GM18867 (cell line): Measurements from ENCODE around the gene LRP8.
A peak's percentile ranks its signal among the peaks of the same experiment; 100 is the strongest.

Experiments used
- ATAC-seq: cut with Tn5 transposase; IDR thresholded peaks from one replicate; pipeline ENCODE4 v1.9.1; 2021; ENCODE audit warnings: mild to moderate bottlenecking, moderate library complexity; ENCODE audit not compliant: unreplicated experiment

The LRP8 gene

GRCh38 chr1:53266038-53266437 is 61.8 kb downstream of the LRP8 start:
- ATAC-seq, result no peak

DNA sequence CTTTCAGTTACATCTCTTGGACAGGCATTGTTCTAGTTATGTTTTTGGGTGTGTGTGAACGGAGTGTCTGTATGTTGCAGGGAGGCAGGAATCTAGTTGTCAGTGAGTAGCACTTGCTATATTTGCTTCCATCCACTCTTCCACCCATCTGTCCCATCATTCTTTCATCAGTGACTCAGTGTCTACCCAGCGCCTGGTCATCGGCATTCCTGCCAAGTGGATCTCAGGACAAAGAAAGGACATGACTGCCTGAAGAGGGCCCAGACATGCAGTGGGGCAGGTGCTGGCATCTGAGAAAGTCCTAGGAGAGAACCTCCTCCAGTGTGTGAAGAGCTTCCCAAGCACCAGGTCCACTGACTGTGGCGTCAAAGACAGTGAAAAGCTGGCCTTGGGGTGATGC is 62.3 kb downstream of the LRP8 start:
- ATAC-seq, result no peak

DNA sequence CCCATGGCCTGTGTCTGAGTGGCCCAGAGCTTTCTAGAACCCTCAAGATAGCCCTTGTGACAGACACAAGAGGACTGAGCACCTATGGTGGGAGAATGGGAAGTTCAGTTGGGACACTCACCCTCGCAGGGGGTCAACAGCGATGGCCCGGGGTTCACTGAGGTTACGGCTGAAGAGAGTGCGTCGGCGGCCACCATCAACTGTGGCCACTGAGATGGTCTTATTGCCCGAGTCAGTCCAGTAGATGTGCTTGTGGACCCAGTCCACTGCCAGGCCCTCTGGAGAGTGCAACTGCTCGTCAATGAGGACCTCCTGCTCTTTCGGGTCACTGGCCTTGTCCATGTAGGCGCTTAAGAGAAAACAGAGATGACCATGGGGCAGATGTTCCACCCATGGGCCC is 63.8 kb downstream of the LRP8 start:
- no peak for ATAC-seq

- no peak for ATAC-seq
Observed at GRCh38 chr1:53262000-53262399, 65.9 kb downstream of the LRP8 start.

GRCh38 chr1:53260631-53261247 is 67.1 kb downstream of the LRP8 start:
- no peak for ATAC-seq

GRCh38 chr1:53259932-53260331 is 67.9 kb downstream of the LRP8 start:
- peak; percentile 79 for ATAC-seq

DNA sequence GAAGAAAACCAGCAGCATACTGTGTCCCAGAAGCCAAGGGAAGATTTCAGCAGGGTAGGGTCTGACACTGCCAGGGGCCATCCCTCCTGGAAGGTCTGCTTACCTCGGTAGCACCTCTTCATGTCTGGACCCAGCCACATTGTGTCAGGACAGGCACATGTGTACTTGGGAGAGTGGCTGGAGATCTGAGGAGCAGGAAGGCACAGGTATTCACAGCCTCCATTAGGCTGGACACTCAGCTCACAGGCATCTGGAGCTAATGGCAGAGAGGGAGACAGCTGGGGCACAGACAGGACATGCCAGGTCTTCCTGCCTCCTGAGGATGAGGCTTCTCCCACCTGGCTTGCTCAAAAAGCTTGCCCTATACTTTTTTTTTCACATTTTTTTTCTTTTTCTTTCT is 69.7 kb downstream of the LRP8 start:
- no peak for ATAC-seq

DNA sequence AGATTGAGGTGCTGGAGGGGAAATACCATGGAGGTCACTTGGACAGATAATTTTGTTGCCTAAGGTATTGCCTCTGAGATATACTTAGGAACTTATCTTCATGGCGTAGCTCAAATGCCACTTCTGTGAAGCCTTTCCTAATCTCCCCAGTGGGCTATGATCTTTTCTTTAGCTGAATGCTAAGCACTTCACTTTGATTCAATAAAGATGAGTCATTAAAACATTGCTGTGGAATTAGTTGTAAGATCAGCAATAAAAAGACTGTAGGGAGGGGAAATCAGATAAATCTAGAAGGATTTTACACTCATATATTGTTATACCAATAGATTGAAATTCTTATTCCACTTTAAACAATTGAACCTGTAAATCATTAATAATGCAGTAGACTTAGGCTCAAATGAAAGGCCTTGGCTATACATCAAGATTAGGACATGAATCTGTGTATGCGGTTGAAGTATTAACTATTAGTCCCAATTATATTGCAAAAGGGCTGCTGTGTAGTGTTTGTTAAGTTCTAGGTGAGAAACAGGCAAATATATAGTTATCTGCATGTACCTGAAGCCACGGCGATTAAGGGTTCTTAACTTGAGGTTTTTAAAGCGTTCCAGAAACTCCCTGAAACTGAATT is 70.3 kb downstream of the LRP8 start:
- ATAC-seq, result no peak

DNA sequence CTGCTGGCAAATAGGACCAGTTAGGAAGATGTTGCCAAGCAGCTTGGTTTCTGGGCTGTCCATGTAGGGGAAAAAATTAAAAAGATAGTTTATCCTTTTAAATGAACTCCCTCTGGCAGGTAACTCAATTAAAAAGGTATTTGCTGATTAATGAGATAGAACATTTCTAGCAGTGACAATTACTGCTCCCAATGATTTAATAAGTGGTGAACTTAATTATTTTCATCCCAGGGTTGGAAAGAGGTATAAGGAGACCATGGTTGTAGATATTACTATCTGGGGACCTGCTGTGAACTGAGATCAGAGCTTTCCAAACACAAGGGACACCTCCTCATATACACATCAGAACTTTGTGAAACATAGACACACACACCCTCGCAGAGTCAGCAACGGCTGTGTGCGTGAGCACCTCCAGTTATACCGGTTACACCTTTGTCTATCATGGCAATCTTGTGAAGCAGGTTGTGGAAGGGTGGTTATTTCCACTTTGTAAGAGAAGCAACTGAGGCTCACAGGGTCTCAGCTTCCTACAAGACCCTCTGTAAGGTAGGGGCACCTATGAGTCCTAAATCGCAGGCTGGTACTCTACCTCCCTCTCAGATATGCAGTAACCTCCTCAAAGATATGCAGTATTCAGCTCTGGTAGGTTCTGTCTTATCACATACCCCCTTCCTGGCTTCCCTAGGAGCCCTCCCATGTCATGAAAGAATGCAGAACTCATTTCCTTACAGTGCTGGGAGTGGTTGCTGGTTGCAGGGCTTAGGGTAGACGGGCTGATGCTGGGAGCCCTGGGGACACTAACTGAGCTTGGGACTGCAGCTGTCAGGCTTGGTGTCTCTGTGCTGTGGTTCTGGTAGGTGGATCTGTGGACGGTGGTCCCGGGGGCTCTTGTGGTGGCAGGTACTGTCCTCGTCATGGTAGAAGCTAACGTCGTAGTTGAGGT is 71.1 kb downstream of the LRP8 start:
- ATAC-seq, result no peak

DNA sequence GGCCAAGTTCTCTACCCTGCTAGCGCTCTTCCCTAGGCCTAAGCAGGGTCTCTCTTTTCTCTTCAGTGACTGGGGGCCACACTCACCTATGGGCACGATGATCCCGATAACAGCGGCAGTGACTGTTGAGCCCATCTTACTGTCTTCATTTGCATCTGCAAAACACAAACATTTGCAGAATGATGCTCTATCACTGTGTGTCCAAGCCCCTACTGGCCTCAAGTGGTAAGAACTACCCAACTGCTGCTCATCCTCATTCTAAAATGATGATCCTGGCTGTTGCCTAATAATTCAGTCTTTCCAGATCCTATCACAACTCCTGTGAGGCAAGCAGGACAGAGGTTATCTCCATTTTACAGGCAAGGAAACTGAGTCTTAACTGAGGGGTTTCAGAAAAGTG is 72.8 kb downstream of the LRP8 start:
- no peak for ATAC-seq

DNA sequence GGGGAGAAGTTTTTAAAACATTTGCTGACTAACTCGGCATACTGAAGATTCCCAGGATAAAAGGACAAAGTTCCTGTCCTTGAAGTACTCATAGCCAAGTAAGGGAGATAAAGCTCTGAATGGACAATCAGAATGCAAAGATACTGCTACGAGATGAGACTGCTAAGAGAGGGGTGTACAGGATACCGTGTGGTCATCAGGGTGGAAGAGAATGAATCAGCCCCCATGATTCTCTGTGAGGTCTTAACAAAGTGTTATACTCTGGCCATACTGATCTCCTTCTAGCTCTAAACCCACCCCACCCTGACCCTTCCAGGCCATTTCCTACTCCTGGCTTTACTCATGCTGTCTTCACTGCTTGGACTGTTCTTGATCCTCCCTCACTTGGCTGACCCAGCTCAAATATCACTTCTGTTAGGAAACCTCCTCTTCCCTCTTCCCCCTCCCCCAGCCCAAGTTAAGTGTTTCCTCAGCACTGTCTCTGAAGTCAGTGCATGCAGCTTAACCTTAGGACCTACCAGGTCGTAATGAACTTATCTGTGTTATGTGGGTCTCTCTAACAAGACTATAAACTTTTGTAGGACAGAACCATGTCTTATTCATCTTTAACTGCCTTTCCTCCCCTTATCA is 73.7 kb downstream of the LRP8 start:
- ATAC-seq, result no peak

- ATAC-seq, result no peak
Observed at GRCh38 chr1:53250325-53250724, 77.5 kb downstream of the LRP8 start.

DNA sequence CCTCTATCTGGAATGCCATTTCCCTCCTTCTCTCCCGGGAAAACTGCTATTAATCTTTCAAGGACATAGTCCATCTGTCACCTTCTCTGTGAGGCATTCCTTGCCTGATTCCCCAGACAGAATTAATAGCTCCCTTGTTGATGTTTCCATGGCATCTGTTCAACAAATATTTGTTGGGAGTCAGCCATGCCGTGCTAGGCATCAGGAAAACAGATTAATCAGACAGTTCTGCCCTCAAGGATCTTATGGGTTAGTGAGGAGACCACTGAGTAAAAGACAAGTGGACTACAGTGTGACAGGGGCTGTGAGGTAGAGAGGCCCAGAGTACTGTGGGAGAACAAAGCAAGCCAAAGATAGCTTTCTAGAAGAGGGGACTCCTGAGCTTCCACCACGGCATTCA is 78.2 kb downstream of the LRP8 start:
- ATAC-seq, result no peak

DNA sequence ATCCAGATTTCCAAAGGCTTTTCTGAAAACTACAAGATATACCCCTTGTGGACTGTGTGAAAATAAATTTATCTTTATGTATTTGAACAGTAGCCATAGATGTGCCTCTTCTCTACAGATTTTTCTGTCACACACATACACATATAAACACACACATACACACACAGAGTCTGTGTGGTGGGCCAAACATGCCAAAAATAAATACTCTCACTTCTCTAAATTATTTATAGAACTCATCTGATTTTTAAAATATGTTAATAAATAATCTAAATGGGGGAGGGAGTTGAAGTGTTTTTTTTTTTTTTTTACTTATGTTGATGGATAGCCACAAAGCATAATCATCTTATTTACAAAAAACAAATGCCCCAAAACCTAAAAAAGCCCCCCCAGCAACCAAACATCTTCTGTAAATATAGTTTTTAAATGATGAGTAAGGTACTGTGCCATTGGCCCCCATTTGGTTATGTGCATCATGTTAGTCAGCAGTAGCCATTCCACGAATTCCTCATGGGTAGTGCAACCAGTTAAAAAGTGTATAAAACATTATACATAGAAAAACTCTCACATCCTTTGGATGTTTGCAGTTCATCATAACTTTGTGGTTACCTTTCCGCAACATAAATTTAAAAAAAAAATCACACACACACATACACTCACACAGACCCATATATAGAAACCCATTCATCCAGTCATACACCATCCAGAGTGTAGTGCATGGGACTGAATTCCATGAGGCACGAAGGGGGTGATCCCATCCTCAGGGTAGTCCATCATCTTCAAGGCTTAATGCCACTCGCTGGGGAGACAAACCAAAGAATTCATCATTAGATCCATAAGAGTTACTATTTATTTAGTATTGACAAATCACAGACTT is 81.4 kb downstream of the LRP8 start:
- ATAC-seq, result peak; percentile 40

DNA sequence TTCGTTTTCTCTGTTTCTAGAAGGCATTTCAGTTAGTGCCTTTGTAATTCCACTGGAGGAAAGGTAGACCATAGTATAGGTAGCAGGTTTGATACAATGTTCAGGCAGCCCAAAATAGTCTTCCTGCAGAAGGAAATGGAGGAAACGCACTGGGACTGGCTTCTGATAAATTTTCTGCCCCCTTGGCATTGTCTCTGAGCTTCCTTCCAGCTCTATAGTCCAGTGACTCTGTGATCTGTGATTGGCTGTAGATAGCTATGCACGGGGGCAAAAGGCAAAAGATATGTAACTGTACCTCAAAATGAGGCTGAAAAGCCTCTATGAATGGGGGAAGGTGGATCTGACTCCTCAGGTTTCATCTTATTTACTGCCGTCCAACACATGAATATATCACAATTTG is 83.7 kb downstream of the LRP8 start:
- no peak for ATAC-seq

- ATAC-seq, result no peak
Observed at GRCh38 chr1:53242381-53242780, 85.5 kb downstream of the LRP8 start.

DNA sequence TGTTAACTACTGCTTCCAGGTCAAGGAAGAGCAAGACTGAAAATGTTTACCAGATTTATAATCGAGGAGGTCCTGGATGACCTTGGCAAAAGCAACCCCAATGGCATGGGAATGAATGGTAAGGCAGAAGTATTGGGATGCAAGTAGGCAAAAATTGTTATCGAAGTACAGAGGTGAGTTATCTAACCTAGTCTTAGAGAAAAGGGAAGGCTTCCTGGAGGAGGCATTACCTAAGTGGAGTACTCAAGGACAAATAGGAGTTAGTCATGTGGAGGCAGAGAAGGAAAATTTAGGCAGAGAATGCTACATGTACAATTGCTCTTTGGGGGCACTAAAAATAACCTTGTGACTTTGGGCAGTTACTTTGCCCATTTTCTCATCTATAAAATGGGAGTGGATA is 86.0 kb downstream of the LRP8 start:
- ATAC-seq, result no peak

- ATAC-seq, result peak; percentile 93
Observed at GRCh38 chr1:53238197-53239155, 89.4 kb downstream of the LRP8 start, which contains the start of gene MAGOH. Gene MAGOH (minus strand): TSS chr1:53238518. CDS start chr1:53238448, 70 bp downstream.

DNA sequence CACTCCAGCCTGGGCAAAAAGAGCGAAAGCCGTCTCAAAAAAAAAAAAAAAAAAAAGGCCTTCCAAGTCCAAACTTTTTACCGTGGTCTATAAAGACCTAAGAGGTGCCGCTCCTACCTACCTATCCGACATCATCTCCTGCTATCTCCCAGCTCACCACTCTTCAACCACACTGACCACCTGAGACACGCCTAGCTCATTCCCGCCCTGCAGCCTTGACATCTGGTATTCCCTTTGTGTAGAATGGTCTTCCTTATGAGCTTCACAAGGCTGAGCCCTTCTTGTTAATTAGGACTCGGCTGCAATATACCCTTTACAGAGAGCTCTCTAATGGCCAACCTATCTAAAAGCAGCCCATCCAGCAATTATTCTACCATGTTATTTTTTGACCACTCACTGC is 90.2 kb downstream of the LRP8 start:
- ATAC-seq, result no peak
